B cell (primary cell): Measurements from ENCODE around the gene STC2. TPM values are rescaled to one million over a fixed set of nuclear protein-coding genes. Genes with fewer than 3 reads are reported as not detected.

Source experiments
- ATAC-seq: fragments of 200-7000 bp; cut with Tn5 transposase; one replicate; pipeline ENCODE4 v1.10.0; 2021; ENCODE audit warnings: low read depth, mild to moderate bottlenecking, moderate number of reproducible peaks, moderate library complexity
- CTCF ChIA-PET: fragments of 350-600 bp; sonication (Branson Sonifier 250); formaldehyde crosslinking; loops from one replicate; lab custom pipeline; 2021; ENCODE audit warnings: antibody characterized with exemption, inconsistent platforms; lab: Charles Lee
- POLR2A ChIA-PET: fragments of 350-600 bp; sonication (Branson Sonifier 250); formaldehyde crosslinking; loops from one replicate; lab custom pipeline; 2021; ENCODE audit warnings: antibody characterized with exemption; lab: Charles Lee
- DNase-seq: peaks from one replicate; pipeline ENCODE4 v3.0.0; 2013
- H2AFZ ChIP-seq: 2 replicates; pipeline ENCODE4 v1.6.1; 2012; ENCODE audit warnings: mild to moderate bottlenecking, low read depth, low read length; ENCODE audit not compliant: insufficient read depth, poor library complexity, severe bottlenecking
- H3K27ac ChIP-seq, 2 donors: 1 replicate in 1 of 2; 2 replicates in 1 of 2; pipeline ENCODE4 v1.5.1; 2012 to 2013; ENCODE audit warnings: low read length in 2 of 2, mild to moderate bottlenecking in 2 of 2, moderate library complexity in 1 of 2
- H3K27me3 ChIP-seq, 4 experiments: fragments of 200-600 bp in 1 of 4; sonication (generic) in 1 of 4; replicated peaks in 1 of 4; 1 replicate in 2 of 4; 2 replicates in 2 of 4; pipeline versions ENCODE4 v1.6.1 to v1.7.0; 2013 to 2016; ENCODE audit warnings: low read length in 3 of 4, mild to moderate bottlenecking in 2 of 4, mixed read lengths in 1 of 4, moderate library complexity in 1 of 4; ENCODE audit not compliant: insufficient read depth in 4 of 4, control insufficient read depth in 3 of 4; ENCODE audit errors: control extremely low read depth in 1 of 4
- H3K36me3 ChIP-seq, 2 experiments: replicated peaks in 1 of 2; 1 replicate in 1 of 2; 2 replicates in 1 of 2; pipeline versions ENCODE4 v1.6.1 to v1.7.1; 2013; ENCODE audit warnings: low read length in 1 of 2; ENCODE audit not compliant: insufficient read depth in 2 of 2, control insufficient read depth in 1 of 2; ENCODE audit errors: control extremely low read depth in 1 of 2, extremely low read depth in 1 of 2
- H3K4me1 ChIP-seq, 2 donors: fragments of 200-600 bp in 1 of 2; sonication (generic) in 1 of 2; 1 replicate in 1 of 2; 2 replicates in 1 of 2; pipeline versions ENCODE4 v1.5.1 to v1.6.1; 2013 to 2017; ENCODE audit warnings: low read length in 2 of 2; ENCODE audit not compliant: control insufficient read depth in 2 of 2, insufficient read depth in 2 of 2
- H3K4me2 ChIP-seq: replicated peaks from 2 replicates; pipeline ENCODE3; 2012; ENCODE audit warnings: mild to moderate bottlenecking, low read depth, low read length; ENCODE audit not compliant: poor library complexity, severe bottlenecking
- H3K4me3 ChIP-seq, 5 experiments: fragments of 200-600 bp in 1 of 5; sonication (generic) in 1 of 5; 1 replicate in 3 of 5; 2 replicates in 2 of 5; pipeline versions ENCODE4 v1.5.1 to v1.7.0; 2011 to 2016; ENCODE audit warnings: low read length in 4 of 5, mild to moderate bottlenecking in 4 of 5, low read depth in 2 of 5, control low read depth in 1 of 5, moderate library complexity in 1 of 5; ENCODE audit not compliant: insufficient read depth in 1 of 5; ENCODE audit errors: control extremely low read depth in 1 of 5, extremely low read depth in 1 of 5
- H3K79me2 ChIP-seq: fragments of 200-600 bp; sonication (generic); one replicate; pipeline ENCODE4 v1.6.0; 2016; ENCODE audit warnings: low read length; ENCODE audit not compliant: control insufficient read depth, insufficient read depth
- H3K9ac ChIP-seq: fragments of 200-600 bp; sonication (generic); 2 replicates; pipeline ENCODE4 v1.6.1; 2017; ENCODE audit warnings: mild to moderate bottlenecking, low read length, moderate library complexity
- H3K9me3 ChIP-seq, 3 donors: one replicate each; pipeline versions ENCODE4 v1.6.1 to v1.7.1; 2013; ENCODE audit warnings: low read length in 2 of 3; ENCODE audit not compliant: control insufficient read depth in 2 of 3, insufficient read depth in 1 of 3; ENCODE audit errors: control extremely low read depth in 1 of 3
- H4K20me1 ChIP-seq: 2 replicates; pipeline ENCODE4 v1.6.0; 2012; ENCODE audit warnings: mild to moderate bottlenecking, low read length; ENCODE audit not compliant: insufficient read depth, control insufficient read depth, poor library complexity, severe bottlenecking
- H3K27ac Mint-ChIP-seq: one replicate; pipeline ENCODE4 v1.8.0; 2021; ENCODE audit warnings: mixed read lengths
- H3K27me3 Mint-ChIP-seq: one replicate; pipeline ENCODE4 v1.8.0; 2021; ENCODE audit warnings: mixed read lengths
- H3K4me1 Mint-ChIP-seq: one replicate; pipeline ENCODE4 v1.8.0; 2021; ENCODE audit warnings: mixed read lengths
- H3K4me3 Mint-ChIP-seq: one replicate; pipeline ENCODE4 v1.8.0; 2021; ENCODE audit warnings: mixed read lengths
- H3K9me3 Mint-ChIP-seq: one replicate; pipeline ENCODE4 v1.8.0; 2022; ENCODE audit warnings: mixed read lengths; ENCODE audit not compliant: insufficient read depth
- EZH2 ChIP-seq: IDR thresholded peaks from 2 replicates; pipeline ENCODE4 v1.6.1; 2012; ENCODE audit warnings: borderline replicate concordance, low read depth, mild to moderate bottlenecking, moderate library complexity, low read length; ENCODE audit not compliant: insufficient read depth, poor library complexity, severe bottlenecking
- WGBS: methylation state at CpG from one replicate; pipeline ENCODE4 v1.1.5; 2013; ENCODE audit warnings: missing lambda C conversion rate; ENCODE audit not compliant: insufficient coverage; 5-methylcytosine and 5-hydroxymethylcytosine counted together
- intact Hi-C: fragments of 100-400 bp; cut with micrococcal nuclease; formaldehyde crosslinking; loops from one replicate; pipeline ENCODE4 v1.10.0; 2022
- polyA plus RNA-seq: library from polyadenylated mRNA; depleted of rRNA; stranded (reverse); fragments of >200 nt; gene quantifications from 2 replicates; pipeline ENCODE4 v1.2.3, GENCODE V29; 2012
- total RNA-seq, 2 donors: library from RNA; stranded (reverse); fragments of 120-200 nt in 1 of 2; gene quantifications; 1 replicate in 1 of 2; 2 replicates in 1 of 2; pipeline versions ENCODE4 v1.2.3 to v1.2.4, GENCODE V29; 2013 to 2022
- TF ChIP-seq, protein P1 (sequence below): fragments of 200-600 bp; IDR thresholded peaks from one replicate; pipeline ENCODE4 v1.8.0; 2022; ENCODE audit warnings: antibody characterized with exemption, mild to moderate bottlenecking

The STC2 gene
- total and polyA plus RNA-seq, 2 donors (not counting 1 experiment from before 2014, with no cell fraction given), result not detected

DNA sequence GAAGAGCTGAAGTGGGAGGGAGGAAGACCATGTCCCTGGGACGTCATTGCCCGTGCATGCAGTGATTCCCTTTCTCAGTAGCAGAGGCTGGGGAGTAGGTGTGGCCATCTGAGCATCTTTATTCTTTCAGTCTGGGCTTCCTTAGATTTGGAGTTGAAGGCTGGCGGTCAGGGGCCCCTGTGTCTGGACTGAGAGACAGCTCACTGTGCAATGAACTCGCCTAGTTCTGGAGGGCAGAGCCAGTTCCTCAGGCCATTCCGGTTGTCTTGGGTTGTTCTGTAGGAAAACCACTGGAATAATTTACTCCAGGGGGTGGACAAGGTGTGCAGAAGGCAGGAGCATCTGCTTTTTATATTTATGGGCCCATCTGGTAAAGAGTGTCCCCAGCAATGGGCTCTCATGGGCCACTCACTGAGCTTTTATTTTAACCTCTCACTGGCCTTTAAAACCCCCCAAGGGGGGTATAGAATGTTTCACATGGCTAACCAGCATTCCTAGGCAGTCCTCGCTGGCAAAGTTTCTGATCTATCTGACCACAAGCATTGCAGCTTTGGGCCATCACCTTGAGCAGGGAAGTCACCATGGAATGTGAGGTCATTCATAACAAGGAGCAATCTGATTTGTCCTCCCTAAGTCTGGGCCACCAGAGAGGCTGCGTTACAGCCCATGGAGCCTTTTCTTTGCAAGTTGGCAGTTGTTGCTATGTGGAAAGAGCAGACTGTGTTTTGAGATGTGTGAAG, 9.2 kb downstream of the STC2 start:
- no peaks in the 10 kb centered on the region for H3K79me2 ChIP-seq
- H3K27me3 ChIP-seq, result peaks cover 0 to 14% (median 5%) of the 10 kb centered on the region in 4 experiments
- no peaks in the 10 kb centered on the region for H3K4me1 ChIP-seq
- POLR2A ChIA-PET, result no interaction called here
- H3K4me1 Mint-ChIP-seq, result no peaks in the 10 kb centered on the region
- 76% methylated on average over 6 of the region's 7 CpGs for WGBS
- no peak overlapping the region for H3K4me2 ChIP-seq
- no peaks in the 10 kb centered on the region for H3K36me3 ChIP-seq
- H4K20me1 ChIP-seq, result no peaks in the 10 kb centered on the region
- H3K9ac ChIP-seq, result no peak overlapping the region
- H3K27ac ChIP-seq, result no peak overlapping the region
- DNase-seq (no peak), ATAC-seq (no peak)
- intact Hi-C loops, result no loop called here
- CTCF ChIA-PET, result interaction anchor here (0.7 kb wide), 1 partner anchor 25 kb away, joined by 3 read pairs; no protein-coding TSS in a partner anchor
- no peak overlapping the region for H3K4me3 ChIP-seq
- TF ChIP-seq, protein P1, sequence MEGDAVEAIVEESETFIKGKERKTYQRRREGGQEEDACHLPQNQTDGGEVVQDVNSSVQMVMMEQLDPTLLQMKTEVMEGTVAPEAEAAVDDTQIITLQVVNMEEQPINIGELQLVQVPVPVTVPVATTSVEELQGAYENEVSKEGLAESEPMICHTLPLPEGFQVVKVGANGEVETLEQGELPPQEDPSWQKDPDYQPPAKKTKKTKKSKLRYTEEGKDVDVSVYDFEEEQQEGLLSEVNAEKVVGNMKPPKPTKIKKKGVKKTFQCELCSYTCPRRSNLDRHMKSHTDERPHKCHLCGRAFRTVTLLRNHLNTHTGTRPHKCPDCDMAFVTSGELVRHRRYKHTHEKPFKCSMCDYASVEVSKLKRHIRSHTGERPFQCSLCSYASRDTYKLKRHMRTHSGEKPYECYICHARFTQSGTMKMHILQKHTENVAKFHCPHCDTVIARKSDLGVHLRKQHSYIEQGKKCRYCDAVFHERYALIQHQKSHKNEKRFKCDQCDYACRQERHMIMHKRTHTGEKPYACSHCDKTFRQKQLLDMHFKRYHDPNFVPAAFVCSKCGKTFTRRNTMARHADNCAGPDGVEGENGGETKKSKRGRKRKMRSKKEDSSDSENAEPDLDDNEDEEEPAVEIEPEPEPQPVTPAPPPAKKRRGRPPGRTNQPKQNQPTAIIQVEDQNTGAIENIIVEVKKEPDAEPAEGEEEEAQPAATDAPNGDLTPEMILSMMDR, result no peak
- no peak for TF ChIP-seq EZH2
- peaks cover 0 to 3% (median 0%) of the 10 kb centered on the region in 3 donors for H3K9me3 ChIP-seq
- H2AFZ ChIP-seq, result no peak overlapping the region
- H3K27ac Mint-ChIP-seq, result no peak overlapping the region
- H3K9me3 Mint-ChIP-seq, result no peaks in the 10 kb centered on the region
- peaks cover 61% of the 10 kb centered on the region for H3K27me3 Mint-ChIP-seq
- no peak overlapping the region for H3K4me3 Mint-ChIP-seq

DNA sequence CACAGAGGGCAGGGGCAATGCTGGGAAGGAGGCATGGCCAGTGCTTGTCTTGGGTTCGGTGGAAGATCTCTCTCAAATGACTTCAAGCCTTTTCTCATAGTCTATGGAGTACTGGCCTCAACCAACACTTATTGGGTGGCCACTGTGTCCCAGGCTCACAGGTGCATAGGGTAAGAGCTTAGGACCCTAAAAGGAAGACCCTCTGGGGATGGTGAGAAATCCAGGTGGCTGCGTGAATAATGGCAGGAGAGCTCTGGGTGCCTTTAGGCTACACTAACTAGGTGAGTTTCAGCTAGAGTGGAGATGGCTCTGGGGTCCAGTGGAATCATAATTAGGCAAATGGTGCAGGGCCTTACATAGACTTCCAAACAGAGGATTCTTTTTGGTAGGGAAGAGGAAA, 9.9 kb downstream of the STC2 start:
- Histone ChIP-seq H3K9ac (no peak overlapping the region), H3K27me3 (peaks cover 0 to 10% (median 4%) of the 10 kb centered on the region in 4 experiments), H3K27ac (no peak overlapping the region), H3K4me2 (no peak overlapping the region), H2AFZ (no peak overlapping the region), H3K4me1 (no peaks in the 10 kb centered on the region), H3K4me3 (no peak overlapping the region), H3K9me3 (no peaks in the 10 kb centered on the region), H3K36me3 (no peaks in the 10 kb centered on the region), H3K79me2 (no peaks in the 10 kb centered on the region), H4K20me1 (no peaks in the 10 kb centered on the region)
- Mint-ChIP-seq H3K27ac (no peak overlapping the region), H3K27me3 (peaks cover 58% of the 10 kb centered on the region), H3K9me3 (no peaks in the 10 kb centered on the region), H3K4me1 (no peaks in the 10 kb centered on the region), H3K4me3 (no peak overlapping the region)
- POLR2A ChIA-PET, result no interaction called here
- WGBS, result 94% methylated on average over 2 of the region's 2 CpGs
- DNase-seq (no peak), ATAC-seq (no peak)
- TF ChIP-seq EZH2, result no peak
- TF ChIP-seq, protein P1, result no peak
- CTCF ChIA-PET, result no interaction called here
- intact Hi-C loops, result no loop called here
